Body of pancreas (tissue), 4 donors: ENCODE measurements around the gene CROCC2.

Experiments
- POLR2A ChIP-seq, 3 donors: fragments of 450-650 bp; IDR thresholded peaks; one replicate each; pipeline ENCODE4 v1.6.1; 2016; ENCODE audit warnings: antibody characterized with exemption in 3 of 3, mild to moderate bottlenecking in 2 of 3
- TF ChIP-seq, protein P1 (sequence below), 7 experiments: fragments of 450-650 bp in 4 of 7; fragments of 200-600 bp in 3 of 7; sonication (generic) in 3 of 7; IDR thresholded peaks; one replicate each; pipeline ENCODE4 v1.5.1; 2016 to 2019; ENCODE audit warnings: antibody characterized with exemption in 7 of 7

DNA sequence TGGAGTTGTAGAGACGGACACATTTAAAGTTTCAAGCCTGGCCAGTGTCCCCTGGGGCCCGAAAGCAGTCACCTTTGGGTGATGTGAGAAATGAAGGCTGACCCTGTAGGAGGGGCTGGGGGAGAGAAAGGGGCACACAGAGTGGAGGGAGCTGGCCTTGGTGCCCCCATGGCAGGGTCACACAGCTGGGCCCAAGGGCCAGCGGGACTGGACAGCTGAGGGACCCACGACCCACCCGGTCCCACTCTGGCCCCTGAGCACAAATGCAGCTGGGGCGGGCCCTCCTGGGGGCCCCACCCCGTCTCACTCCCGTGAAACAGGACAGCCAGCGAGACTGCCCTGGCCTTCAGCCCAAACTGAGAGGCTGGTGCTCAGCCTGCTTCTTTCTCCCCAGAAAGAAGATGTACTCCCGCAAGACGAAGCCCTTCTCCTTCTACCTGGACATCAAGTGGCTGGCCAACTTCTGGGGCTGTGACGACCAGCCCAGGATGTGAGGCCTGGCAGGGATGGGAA is 31.4 kb upstream of the CROCC2 start:
- TF ChIP-seq, protein P1, sequence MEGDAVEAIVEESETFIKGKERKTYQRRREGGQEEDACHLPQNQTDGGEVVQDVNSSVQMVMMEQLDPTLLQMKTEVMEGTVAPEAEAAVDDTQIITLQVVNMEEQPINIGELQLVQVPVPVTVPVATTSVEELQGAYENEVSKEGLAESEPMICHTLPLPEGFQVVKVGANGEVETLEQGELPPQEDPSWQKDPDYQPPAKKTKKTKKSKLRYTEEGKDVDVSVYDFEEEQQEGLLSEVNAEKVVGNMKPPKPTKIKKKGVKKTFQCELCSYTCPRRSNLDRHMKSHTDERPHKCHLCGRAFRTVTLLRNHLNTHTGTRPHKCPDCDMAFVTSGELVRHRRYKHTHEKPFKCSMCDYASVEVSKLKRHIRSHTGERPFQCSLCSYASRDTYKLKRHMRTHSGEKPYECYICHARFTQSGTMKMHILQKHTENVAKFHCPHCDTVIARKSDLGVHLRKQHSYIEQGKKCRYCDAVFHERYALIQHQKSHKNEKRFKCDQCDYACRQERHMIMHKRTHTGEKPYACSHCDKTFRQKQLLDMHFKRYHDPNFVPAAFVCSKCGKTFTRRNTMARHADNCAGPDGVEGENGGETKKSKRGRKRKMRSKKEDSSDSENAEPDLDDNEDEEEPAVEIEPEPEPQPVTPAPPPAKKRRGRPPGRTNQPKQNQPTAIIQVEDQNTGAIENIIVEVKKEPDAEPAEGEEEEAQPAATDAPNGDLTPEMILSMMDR (IDR thresholded peaks at IDR 0.05): no peak
- TF ChIP-seq POLR2A (IDR thresholded peaks at IDR 0.05): no peak
